Gastrocnemius medialis (tissue), 4 donors: Measurements from ENCODE around the gene CYP1A1.

ENCODE experiments used
- CTCF ChIP-seq, 5 experiments: fragments of 450-650 bp in 3 of 5; fragments of 200-600 bp in 2 of 5; sonication (generic) in 2 of 5; IDR thresholded peaks in 4 of 5; conservative IDR thresholded peaks in 1 of 5; 1 replicate in 4 of 5; 2 replicates in 1 of 5; pipeline ENCODE4 v1.5.1; 2016 to 2019; ENCODE audit warnings: antibody characterized with exemption in 5 of 5, mild to moderate bottlenecking in 3 of 5, moderate library complexity in 3 of 5
- POLR2A ChIP-seq, 2 donors: fragments of 450-650 bp; IDR thresholded peaks; one replicate each; pipeline ENCODE4 v1.6.1; 2017; ENCODE audit warnings: antibody characterized with exemption in 2 of 2, mild to moderate bottlenecking in 2 of 2, moderate library complexity in 2 of 2

GRCh38 chr15:74732846-74733245 lies 7.5 kb upstream of the CYP1A1 start:
- TF ChIP-seq POLR2A (IDR thresholded peaks at IDR 0.05), result no peak
- TF ChIP-seq CTCF (IDR thresholded peaks at IDR 0.05 in 4 of 5, conservative IDR thresholded peaks at IDR 0.05 in 1 of 5), result no peak
